Parathyroid adenoma (tissue), 2 donors: ENCODE data around the gene GRAMD2B.

Source experiments
- H2AFZ ChIP-seq: fragments of 300-600 bp; sonication (generic); one replicate; pipeline ENCODE4 v1.7.0; 2017; ENCODE audit warnings: antibody characterized with exemption, mild to moderate bottlenecking
- H3K27ac ChIP-seq: fragments of 300-600 bp; sonication (generic); one replicate; pipeline ENCODE4 v1.7.0; 2017
- H3K27me3 ChIP-seq: fragments of 300-600 bp; sonication (generic); one replicate; pipeline ENCODE4 v1.7.0; 2017; ENCODE audit warnings: low read length; ENCODE audit not compliant: control insufficient read depth, insufficient read depth
- H3K36me3 ChIP-seq: fragments of 300-600 bp; sonication (generic); one replicate; pipeline ENCODE4 v1.7.0; 2017; ENCODE audit warnings: low read length; ENCODE audit not compliant: control insufficient read depth, insufficient read depth
- H3K4me1 ChIP-seq: fragments of 300-600 bp; sonication (generic); one replicate; pipeline ENCODE4 v1.7.0; 2017; ENCODE audit warnings: control low read depth
- H3K4me2 ChIP-seq: fragments of 300-600 bp; sonication (generic); one replicate; pipeline ENCODE4 v1.7.0; 2017; ENCODE audit warnings: low read length
- H3K4me3 ChIP-seq: fragments of 300-600 bp; sonication (generic); one replicate; pipeline ENCODE4 v1.7.0; 2017; ENCODE audit warnings: low read depth, low read length
- H3K79me2 ChIP-seq: fragments of 300-600 bp; sonication (generic); one replicate; pipeline ENCODE4 v1.7.0; 2017; ENCODE audit warnings: control low read depth
- H3K9ac ChIP-seq: fragments of 300-600 bp; sonication (generic); one replicate; pipeline ENCODE4 v1.7.0; 2017; ENCODE audit warnings: mild to moderate bottlenecking
- H3K9me3 ChIP-seq: fragments of 300-600 bp; sonication (generic); one replicate; pipeline ENCODE4 v1.7.0; 2017; ENCODE audit warnings: low read length; ENCODE audit not compliant: control insufficient read depth
- TF ChIP-seq, protein P1 (sequence below): fragments of 300-600 bp; sonication (generic); IDR thresholded peaks from one replicate; pipeline ENCODE4 v1.7.0; 2017; ENCODE audit warnings: antibody characterized with exemption, mild to moderate bottlenecking
- donor health status: primary hyperparathyroidism.

Gene GRAMD2B

DNA sequence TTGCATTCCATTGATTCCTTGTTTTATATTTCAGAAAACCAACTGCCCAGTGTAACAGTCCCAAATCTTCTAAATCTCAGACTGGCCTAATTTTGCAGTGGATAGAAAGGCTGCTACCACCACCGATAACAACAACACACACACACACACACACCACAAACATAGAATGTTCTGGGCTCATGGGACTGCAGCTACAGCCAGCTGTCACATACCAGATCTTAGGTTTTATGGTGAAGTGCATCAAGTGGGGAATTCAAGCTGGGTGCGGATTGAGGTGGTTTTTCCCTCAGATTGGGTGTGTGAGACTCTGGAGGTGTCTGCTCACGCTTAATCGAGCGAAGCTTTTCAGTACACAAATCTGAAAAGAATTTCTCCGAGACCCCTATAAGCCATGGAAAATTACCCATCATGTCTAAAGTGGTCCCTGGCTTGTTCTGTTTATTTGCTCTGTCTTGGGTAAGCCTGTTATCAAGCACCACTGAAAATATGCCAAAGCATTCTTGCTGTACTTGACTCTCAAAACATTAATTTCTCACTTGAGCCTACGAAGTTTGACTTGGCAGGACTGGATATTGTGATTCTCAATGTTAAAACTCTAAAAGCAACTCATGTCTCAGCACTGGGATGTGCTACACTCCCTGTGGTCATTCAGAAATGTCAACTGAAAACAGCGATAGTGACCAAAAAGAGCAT lies 100.8 kb downstream of the GRAMD2B start:
- H3K9ac ChIP-seq, result no peak overlapping the region
- H3K4me2 ChIP-seq, result no peak overlapping the region
- H3K27me3 ChIP-seq, result no peaks in the 10 kb centered on the region
- no peaks in the 10 kb centered on the region for H3K9me3 ChIP-seq
- H3K36me3 ChIP-seq, result no peaks in the 10 kb centered on the region
- no peak overlapping the region for H3K27ac ChIP-seq
- H2AFZ ChIP-seq, result no peak overlapping the region
- TF ChIP-seq, protein P1, sequence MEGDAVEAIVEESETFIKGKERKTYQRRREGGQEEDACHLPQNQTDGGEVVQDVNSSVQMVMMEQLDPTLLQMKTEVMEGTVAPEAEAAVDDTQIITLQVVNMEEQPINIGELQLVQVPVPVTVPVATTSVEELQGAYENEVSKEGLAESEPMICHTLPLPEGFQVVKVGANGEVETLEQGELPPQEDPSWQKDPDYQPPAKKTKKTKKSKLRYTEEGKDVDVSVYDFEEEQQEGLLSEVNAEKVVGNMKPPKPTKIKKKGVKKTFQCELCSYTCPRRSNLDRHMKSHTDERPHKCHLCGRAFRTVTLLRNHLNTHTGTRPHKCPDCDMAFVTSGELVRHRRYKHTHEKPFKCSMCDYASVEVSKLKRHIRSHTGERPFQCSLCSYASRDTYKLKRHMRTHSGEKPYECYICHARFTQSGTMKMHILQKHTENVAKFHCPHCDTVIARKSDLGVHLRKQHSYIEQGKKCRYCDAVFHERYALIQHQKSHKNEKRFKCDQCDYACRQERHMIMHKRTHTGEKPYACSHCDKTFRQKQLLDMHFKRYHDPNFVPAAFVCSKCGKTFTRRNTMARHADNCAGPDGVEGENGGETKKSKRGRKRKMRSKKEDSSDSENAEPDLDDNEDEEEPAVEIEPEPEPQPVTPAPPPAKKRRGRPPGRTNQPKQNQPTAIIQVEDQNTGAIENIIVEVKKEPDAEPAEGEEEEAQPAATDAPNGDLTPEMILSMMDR, result no peak
- H3K4me3 ChIP-seq, result no peak overlapping the region
- H3K79me2 ChIP-seq, result no peaks in the 10 kb centered on the region
- no peaks in the 10 kb centered on the region for H3K4me1 ChIP-seq

DNA sequence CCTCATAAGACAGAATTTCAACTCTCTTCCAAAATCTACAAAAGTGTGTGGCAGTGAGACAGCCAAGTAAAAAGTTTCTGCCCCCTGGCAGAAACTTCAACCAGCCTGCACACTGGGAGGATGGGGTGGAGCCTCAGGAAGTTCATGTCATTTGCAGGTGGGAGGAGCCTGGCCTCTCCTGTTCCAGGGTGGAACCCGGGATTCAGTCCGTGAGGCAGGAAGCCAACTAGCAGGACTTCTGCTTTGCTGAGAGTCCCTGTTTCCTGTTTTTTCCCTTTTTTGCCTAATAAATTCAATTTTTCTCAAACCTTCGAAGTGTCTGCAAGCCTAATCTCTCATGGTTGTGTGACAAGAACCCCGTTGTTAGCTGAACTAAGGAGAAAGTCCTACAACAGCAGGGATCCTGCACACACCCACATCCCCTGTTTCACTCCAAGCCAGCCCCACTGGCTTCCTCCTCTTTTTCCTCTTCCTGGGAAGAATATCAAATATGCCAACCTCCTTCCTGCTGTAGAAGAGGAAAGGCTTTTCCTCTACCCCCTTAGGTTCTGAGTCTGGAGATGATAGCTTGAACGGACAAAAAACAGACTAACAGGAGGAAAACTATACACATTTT lies 102.5 kb downstream of the GRAMD2B start:
- no peak overlapping the region for H3K4me3 ChIP-seq
- no peak overlapping the region for H3K9ac ChIP-seq
- no peak overlapping the region for H3K27ac ChIP-seq
- no peak overlapping the region for H2AFZ ChIP-seq
- H3K4me1 ChIP-seq, result no peaks in the 10 kb centered on the region
- TF ChIP-seq, protein P1, result no peak
- no peaks in the 10 kb centered on the region for H3K79me2 ChIP-seq
- no peaks in the 10 kb centered on the region for H3K9me3 ChIP-seq
- no peaks in the 10 kb centered on the region for H3K36me3 ChIP-seq
- H3K4me2 ChIP-seq, result no peak overlapping the region
- H3K27me3 ChIP-seq, result no peaks in the 10 kb centered on the region

DNA sequence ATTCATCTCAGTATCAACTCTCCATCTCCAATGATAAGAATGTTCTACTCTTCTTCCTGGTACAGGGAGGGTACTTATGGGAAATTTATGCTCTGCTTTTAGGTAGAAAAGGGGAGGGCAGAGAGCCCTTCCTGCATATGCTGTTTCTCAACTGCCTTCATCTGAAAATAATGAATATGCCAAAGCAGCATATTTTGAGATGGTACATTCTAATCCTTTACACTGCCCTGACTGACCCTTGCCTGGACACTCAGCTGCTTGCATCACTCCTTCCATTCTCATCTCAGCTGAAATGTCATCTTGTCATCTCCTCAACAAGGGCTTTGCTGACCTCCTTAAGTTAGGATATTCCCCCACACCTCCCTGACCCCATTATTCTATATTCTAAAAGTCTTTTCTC lies 103.3 kb downstream of the GRAMD2B start:
- Histone ChIP-seq H3K36me3 (no peaks in the 10 kb centered on the region), H3K79me2 (no peaks in the 10 kb centered on the region), H3K27ac (no peak overlapping the region), H3K4me3 (no peak overlapping the region), H3K4me1 (no peaks in the 10 kb centered on the region), H3K9me3 (no peaks in the 10 kb centered on the region), H3K27me3 (no peaks in the 10 kb centered on the region), H3K4me2 (no peak overlapping the region), H2AFZ (no peak overlapping the region), H3K9ac (no peak overlapping the region)
- TF ChIP-seq, protein P1, result no peak

DNA sequence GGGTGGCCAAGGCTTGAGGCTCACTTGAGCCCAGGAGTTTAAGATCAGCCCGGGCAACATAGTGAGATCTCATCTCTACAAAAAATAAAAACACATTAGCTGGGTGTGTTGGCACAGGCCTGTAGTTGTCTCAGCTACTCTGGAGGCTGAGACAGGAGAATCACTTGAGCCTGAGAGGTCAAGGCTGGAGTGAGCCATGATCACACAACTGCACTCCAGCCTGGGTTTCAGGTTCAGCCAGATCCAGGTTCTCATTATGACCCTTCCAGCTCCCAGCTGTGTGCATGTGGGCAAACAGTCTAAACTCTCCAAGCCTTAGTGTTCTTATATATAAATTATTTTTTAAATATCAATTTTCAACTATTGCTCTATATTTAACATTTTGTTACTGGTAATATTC lies 103.9 kb downstream of the GRAMD2B start:
- Histone ChIP-seq H3K9ac (no peak overlapping the region), H3K4me2 (no peak overlapping the region), H3K79me2 (no peaks in the 10 kb centered on the region), H3K4me3 (no peak overlapping the region), H3K36me3 (no peaks in the 10 kb centered on the region), H3K4me1 (no peaks in the 10 kb centered on the region), H2AFZ (no peak overlapping the region), H3K27me3 (no peaks in the 10 kb centered on the region), H3K9me3 (no peaks in the 10 kb centered on the region), H3K27ac (no peak overlapping the region)
- TF ChIP-seq, protein P1, result no peak

DNA sequence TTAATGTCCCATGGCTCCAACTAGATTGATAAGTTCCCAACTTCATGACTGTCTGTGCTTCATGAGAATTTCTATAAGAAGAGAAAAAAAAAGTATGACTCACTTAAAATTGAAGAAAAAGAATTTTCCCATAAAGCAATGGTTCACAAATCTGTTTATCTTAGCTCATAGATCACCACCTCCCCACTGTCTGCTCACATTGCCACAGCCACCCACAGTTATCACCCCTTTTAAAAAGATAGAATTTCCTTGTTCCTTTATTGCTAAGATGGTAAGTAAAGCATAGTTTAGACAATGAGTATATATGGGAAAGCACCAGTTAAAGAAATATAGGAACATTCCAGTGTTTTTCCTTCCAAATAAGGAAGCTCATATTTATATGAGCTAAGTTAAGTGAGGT lies 104.7 kb downstream of the GRAMD2B start:
- Histone ChIP-seq H3K27me3 (no peaks in the 10 kb centered on the region), H3K4me1 (no peaks in the 10 kb centered on the region), H3K9ac (no peak overlapping the region), H3K4me2 (no peak overlapping the region), H3K9me3 (no peaks in the 10 kb centered on the region), H3K4me3 (no peak overlapping the region), H3K27ac (no peak overlapping the region), H3K79me2 (no peaks in the 10 kb centered on the region), H2AFZ (no peak overlapping the region), H3K36me3 (no peaks in the 10 kb centered on the region)
- TF ChIP-seq, protein P1, result no peak
